Left cardiac atrium (tissue), 4 donors: ENCODE results near the gene DUSP5. TPM values are rescaled to one million over a fixed set of nuclear protein-coding genes. Genes with fewer than 3 reads are reported as not detected.
"Not testable (repeated sequence)": the region's sequence is repeated elsewhere in the genome, so short reads cannot be mapped to it uniquely, and the experiment has no call there.

Source experiments
- ATAC-seq, 2 donors: fragments of 200-7000 bp; cut with Tn5 transposase; one replicate each; pipeline ENCODE4 v1.9.1; 2020; ENCODE audit warnings: mild to moderate bottlenecking in 2 of 2, moderate library complexity in 2 of 2
- DNase-seq: peaks from one replicate; pipeline ENCODE4 v3.0.0-alpha.2; 2020
- intact Hi-C, 2 donors: fragments of 100-400 bp; cut with DNase I; formaldehyde crosslinking; loops; one replicate each; pipeline versions ENCODE4 v1.14.1 to v1.15.1; 2022 to 2023
- total RNA-seq, 2 donors: library from RNA; stranded (reverse); fragmentation: NEBNext Ultra II Directional; extraction: Animal tissue kit (Norgen Biotek cat#: 25700); gene quantifications; one replicate each; pipeline ENCODE4 v1.2.1, GENCODE V29; 2021
- donor health status: DM: no; HTN: yes; CAD: no.
- donor health status: DM: no; HTN: yes; CAD: no; lungs with severe emphysema.
- donor health status: DM: yes; HTN: yes; CAD: no.
- donor health status: Dilated cardiomyopathy.

The DUSP5 gene
- total RNA-seq, 2 donors from 2014 or later, result 8.9 to 14.3 TPM

GRCh38 chr10:110531687-110532086 lies 34.0 kb downstream of the DUSP5 start:
- intact Hi-C loops, result no loop called here
- DNase-seq (no peak), ATAC-seq (no peak)

GRCh38 chr10:110532628-110533027 lies 34.9 kb downstream of the DUSP5 start:
- DNase-seq, intact Hi-C loops, ATAC-seq: not testable (repeated sequence)

DNA sequence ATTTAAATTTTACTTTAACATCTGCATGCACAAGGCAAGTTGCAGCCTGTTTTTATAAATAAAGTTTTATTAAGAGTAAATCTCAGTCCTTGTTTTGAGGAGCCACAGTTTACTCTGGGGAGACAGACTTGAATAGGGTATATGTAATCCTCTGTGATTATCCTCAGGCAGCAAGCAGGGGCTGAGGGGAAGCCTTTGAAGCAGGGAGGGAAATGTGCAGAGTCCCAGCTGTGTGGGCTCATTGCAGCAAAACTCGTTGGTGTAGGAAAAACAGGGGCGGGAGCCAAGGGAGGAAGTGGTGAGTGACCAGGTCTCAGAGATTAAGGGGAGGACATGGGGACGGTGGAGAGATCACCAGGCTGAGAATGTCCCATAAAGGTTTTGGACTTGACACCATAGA lies 35.4 kb downstream of the DUSP5 start:
- ATAC-seq, result no peak

DNA sequence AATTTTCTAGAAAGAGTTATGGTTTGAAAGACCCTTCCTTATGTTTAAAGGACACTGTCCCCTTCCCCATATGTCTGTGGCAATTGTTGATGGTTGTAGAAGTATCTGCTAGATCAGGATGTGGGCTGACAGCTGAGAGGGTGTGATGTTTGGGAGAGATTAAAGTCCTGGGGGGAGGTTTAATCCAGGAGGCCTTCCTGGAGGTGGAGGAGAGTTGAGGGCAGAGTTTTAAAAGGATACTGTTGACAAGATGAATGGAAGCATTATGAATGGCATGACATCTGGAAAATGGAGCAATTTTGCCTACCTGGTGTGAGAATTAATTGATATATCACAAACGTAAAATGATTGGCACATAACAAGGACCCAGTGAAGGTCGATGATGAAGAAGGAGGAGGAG lies 36.9 kb downstream of the DUSP5 start:
- no peak for ATAC-seq
- DNase-seq, result no peak
- intact Hi-C loops, result loop anchor here in 1 of 2 donors (2.0 kb wide), 1 partner anchor 224 kb away; no protein-coding TSS in a partner anchor

More for the DNA sequence above, 35.4 kb downstream of the DUSP5 start:
- no peak for DNase-seq
- intact Hi-C loops, result no loop called here

- DNase-seq, result peak; percentile 40
- intact Hi-C loops, result loop anchor here (2.0 to 5.0 kb wide), 4 partner anchors 39 to 225 kb away; partner anchors contain the start of gene DUSP5 (in 1 of the 2)
- peak; percentile 67 to 71 for ATAC-seq
Measured at GRCh38 chr10:110535958-110536891, 38.5 kb downstream of the DUSP5 start.

- intact Hi-C loops, result loop anchor here (5.0 kb wide), 3 partner anchors 42 to 187 kb away; partner anchors contain the start of gene DUSP5 (in 1 of the 2)
- DNase-seq (no peak), ATAC-seq (no peak)
Measured at GRCh38 chr10:110539091-110539490, 41.4 kb downstream of the DUSP5 start.

- ATAC-seq, result no peak
- no peak for DNase-seq
- intact Hi-C loops, result no loop called here
Measured at GRCh38 chr10:110540031-110540430, 42.3 kb downstream of the DUSP5 start.

- intact Hi-C loops, result loop anchor here in 1 of 2 donors (5.0 kb wide), 1 partner anchor 238 kb away; no protein-coding TSS in a partner anchor
- ATAC-seq (no peak), DNase-seq (no peak)
Measured at GRCh38 chr10:110544958-110545537, 47.3 kb downstream of the DUSP5 start.

DNA sequence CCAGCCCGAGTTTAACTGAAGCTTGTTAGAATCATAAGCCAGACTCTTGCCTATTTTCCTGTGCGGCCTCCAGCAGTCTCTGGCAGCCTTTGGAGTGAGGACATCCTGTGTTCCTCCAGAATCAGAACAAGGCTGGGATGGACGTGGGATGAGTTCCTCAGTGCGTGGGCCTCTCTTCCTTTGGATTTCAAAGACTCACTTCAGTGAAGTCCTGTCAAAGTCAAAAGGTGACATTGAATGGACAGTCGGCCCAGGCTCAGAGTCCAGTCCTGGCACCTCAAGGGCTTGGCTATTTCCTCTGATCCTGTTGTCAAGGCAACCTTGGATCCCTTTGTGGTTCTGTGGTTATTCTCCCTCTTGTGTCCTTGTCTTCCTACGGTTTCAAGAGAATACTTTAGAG lies 48.4 kb downstream of the DUSP5 start:
- DNase-seq (no peak), ATAC-seq (peak in 1 of 2 donors; percentile 26)
- intact Hi-C loops, result loop anchor here in 1 of 2 donors (5.0 kb wide), 1 partner anchor 239 kb away; no protein-coding TSS in a partner anchor

GRCh38 chr10:110546499-110547110 lies 48.9 kb downstream of the DUSP5 start:
- no peak for ATAC-seq
- intact Hi-C loops, result loop anchor here in 1 of 2 donors (5.0 kb wide), 1 partner anchor 239 kb away; no protein-coding TSS in a partner anchor
- DNase-seq, result no peak

DNA sequence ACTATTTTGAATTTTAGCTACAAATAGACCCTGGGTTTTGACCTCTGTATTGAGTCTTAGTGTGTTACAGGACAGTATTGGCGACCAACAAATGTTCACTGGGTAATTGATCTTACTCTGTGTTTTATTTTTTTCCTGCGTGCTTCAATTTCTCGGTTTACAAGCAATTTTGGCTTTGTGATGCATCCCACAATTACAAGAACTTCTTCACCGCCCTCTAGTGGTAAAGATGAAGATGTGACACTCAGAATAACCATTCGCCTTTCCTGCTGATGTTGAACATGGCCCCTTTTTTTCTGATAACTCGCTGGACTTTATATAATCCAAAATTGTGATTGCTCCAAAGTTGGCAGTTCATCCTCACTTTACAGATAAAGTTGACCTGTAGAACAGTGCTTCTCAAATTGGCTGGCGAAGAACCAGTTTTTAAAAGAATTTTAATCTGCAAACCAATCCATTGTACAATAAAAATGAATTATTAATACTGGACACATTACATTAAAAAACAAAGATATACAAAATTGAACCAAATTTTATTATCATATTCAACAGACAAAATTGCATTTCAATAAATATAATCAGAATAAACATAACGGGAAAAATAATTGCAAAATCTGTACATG lies 49.5 kb downstream of the DUSP5 start:
- intact Hi-C loops, result loop anchor here in 1 of 2 donors (5.0 kb wide), 1 partner anchor 240 kb away; no protein-coding TSS in a partner anchor
- no peak for DNase-seq
- ATAC-seq, result peak; percentile 57 to 72

DNA sequence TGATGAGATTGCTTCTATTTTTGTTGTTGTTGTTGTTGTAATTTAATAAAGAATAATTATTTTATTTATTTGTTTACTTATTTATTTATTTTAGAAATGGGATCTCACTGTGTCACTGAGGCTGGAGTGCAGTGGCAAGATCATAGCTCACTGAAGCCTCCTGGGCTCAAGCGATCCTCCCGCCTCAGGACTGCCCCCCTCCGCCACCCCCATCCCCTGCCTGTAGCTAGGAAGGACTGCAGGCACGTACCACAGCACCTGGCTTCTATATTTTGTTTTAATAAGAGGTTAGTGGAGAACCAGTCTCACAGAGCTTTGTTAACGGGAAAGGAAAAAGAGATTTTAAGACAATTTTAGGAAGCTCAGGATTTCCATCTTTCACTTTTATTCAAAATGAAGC lies 50.3 kb downstream of the DUSP5 start:
- DNase-seq, result no peak
- ATAC-seq, result no peak
- intact Hi-C loops, result loop anchor here in 1 of 2 donors (5.0 kb wide), 1 partner anchor 241 kb away; no protein-coding TSS in a partner anchor

DNA sequence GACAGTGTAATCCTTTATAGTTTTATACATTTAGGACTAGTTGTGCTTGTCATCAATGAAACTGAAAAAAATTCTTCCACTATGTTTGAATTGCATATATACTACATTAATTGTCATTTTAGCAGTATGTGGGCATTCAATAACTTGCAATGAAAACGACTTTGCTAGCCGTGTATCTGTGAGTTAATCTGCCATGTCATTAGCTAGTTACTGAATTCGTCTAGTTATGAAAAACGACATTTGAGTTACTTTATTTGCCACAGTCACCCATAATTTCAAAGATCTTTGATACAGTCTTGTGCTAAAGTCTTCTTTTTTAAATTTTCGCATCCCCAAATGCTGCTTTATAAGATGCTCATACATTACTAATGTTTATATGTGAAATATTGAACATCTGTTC lies 51.5 kb downstream of the DUSP5 start:
- intact Hi-C loops, result loop anchor here in 1 of 2 donors (5.0 kb wide), 1 partner anchor 242 kb away; no protein-coding TSS in a partner anchor
- DNase-seq (no peak), ATAC-seq (no peak)

DNA sequence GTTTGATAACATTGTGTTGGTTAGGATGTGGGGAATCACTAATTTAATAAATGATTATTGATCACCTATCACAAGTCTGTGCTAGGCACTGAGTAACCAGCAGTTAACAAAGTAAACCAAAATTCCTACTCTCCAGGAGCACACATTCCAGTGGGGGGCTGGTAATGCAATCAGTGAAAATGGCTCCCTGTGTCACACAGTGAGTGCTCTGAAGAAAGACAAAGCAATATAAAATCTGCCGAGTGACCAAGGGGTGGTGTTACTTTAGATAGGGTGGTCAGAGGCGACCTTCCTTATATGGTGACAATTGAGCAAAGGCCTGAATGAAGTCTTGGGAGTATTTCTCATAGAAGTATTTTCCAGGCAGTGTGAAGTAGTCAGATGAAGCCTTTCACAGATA lies 56.2 kb downstream of the DUSP5 start:
- DNase-seq (no peak), ATAC-seq (no peak)
- intact Hi-C loops, result no loop called here

DNA sequence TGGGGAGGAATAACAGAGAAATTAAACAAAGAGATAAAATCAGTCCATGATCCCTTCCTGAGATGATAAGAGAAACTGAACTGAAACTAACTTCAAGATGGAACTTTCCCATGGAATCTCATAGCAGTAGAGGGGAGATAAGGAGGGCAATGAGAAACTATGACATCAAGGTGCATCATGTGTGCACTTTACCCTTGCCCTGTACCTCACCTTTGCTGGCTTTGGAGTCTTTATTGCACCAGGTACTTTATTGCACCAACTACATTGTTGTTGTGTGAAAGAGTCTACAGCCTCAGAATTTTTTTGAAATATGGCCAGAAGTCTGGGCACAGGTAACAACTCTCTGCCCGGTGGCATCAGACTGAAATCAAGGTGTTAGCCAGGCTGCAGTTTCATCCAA lies 58.6 kb downstream of the DUSP5 start:
- ATAC-seq (no peak), DNase-seq (no peak)
- intact Hi-C loops, result no loop called here

GRCh38 chr10:110556969-110557601 lies 59.4 kb downstream of the DUSP5 start:
- DNase-seq (peak; percentile 55), ATAC-seq (peak; percentile 46 to 50)
- intact Hi-C loops, result no loop called here

DNA sequence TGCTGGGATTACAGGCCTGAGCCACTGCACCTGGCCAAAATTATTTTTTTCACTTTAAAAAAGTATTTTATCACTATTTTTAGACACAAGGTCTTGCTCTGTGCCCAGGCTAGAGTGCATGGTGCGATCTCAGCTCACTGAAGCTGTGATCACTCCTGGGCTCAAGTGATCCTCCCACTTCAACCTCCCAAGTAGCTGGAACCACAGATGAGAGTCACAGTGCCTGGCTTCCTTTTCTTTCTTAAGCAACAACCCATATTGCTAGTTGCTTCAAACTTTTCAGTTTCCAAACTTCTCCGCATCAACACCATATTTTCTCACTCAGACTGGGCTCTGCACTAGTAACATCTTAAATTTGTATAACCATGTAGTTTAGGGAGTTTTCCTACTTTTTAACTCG lies 60.3 kb downstream of the DUSP5 start:
- ATAC-seq (no peak), DNase-seq (no peak)
- intact Hi-C loops, result no loop called here

- ATAC-seq (no peak), DNase-seq (no peak)
- intact Hi-C loops, result no loop called here
Measured at GRCh38 chr10:110560012-110560411, 62.3 kb downstream of the DUSP5 start.
